GM12872 (cell line): Measurements from ENCODE around the gene TAF3.

Source experiments
- CTCF ChIP-seq: IDR thresholded peaks from 3 replicates; pipeline ENCODE4 v1.5.1; 2011; ENCODE audit warnings: low read depth, mild to moderate bottlenecking, low read length, moderate library complexity; ENCODE audit not compliant: insufficient read depth

The TAF3 gene

GRCh38 chr10:7998831-7999230, 180.5 kb downstream of the TAF3 start:
- no peak for TF ChIP-seq CTCF

- no peak for TF ChIP-seq CTCF
These were observed 186.2 kb downstream of the TAF3 start for GRCh38 chr10:8004469-8005000.

- no peak for TF ChIP-seq CTCF
These were observed 188.1 kb downstream of the TAF3 start for GRCh38 chr10:8006274-8006999.

DNA sequence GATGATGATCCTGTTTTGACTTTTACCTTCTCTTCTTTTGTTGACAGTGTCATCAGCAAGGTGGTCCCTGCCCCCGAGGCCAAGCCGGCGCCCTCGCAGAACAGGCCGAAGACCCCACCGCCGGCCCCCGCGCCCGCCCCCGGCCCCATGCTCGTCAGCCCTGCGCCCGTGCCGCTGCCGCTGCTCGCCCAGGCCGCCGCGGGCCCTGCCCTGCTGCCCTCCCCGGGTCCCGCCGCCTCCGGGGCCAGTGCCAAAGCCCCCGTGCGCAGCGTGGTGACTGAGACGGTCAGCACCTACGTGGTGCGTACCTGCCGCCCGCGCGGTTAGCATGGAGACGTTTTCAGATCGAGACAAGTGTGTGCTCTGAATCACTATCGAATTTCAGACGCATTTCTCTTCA, 190.7 kb downstream of the TAF3 start:
- no peak for TF ChIP-seq CTCF

GRCh38 chr10:8013006-8013405, 194.7 kb downstream of the TAF3 start:
- TF ChIP-seq CTCF = no peak

DNA sequence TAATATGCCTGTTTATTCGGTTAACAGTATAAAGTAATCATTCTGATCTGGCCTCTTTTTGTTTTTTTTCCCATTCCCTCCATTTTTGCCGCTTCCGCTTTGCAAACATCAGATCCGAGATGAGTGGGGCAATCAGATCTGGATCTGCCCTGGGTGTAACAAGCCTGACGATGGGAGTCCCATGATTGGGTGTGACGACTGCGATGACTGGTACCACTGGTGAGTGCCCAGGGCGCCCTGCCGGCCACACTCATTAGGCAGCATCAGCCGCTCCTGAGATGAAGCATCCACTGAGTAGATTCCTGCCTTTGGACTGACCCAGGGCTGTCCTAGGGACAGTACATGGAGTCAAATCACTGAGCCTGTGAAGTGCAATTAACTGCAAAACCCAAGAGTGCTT, 195.3 kb downstream of the TAF3 start:
- no peak for TF ChIP-seq CTCF

DNA sequence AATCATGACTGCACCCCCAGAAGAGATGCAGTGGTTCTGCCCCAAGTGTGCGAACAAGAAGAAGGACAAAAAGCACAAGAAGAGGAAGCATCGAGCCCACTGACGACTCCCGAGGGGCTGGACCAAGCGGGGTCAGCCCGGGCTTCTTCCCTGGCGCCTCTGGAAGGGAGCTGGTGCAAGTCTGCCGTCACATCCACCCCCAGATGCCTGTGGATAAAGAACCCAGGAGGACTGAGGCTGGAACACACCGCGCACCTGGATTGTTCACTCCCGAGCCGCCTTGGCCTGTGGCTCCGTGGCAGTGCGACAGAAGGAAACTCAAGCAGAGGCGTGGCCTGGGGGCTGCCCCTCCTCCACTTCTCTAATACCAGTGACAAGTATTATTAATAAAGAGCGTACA, 196.3 kb downstream of the TAF3 start:
- TF ChIP-seq CTCF = no peak

GRCh38 chr10:8017277-8017676, 199.0 kb downstream of the TAF3 start:
- no peak for TF ChIP-seq CTCF
